Adrenal gland (tissue), 12 donors: ENCODE measurements around the gene FOXP3. TPM values are rescaled to one million over a fixed set of nuclear protein-coding genes. Genes with fewer than 3 reads are reported as not detected.

ENCODE experiments used
- DNase-seq, 7 donors: peaks; one replicate each; pipeline ENCODE4 v3.0.0-alpha.2; 2019 to 2020
- H3K27ac ChIP-seq, 5 donors: fragments of 200-600 bp; sonication (generic) in 4 of 5; 1 replicate in 3 of 5; 2 replicates in 2 of 5; pipeline versions ENCODE4 v1.5.1 to v1.8.0; 2016 to 2020; ENCODE audit warnings: mild to moderate bottlenecking in 1 of 5
- H3K27me3 ChIP-seq: fragments of 200-600 bp; 2 replicates; pipeline ENCODE4 v1.8.0; 2021
- H3K36me3 ChIP-seq, 2 donors: fragments of 200-600 bp; replicated peaks in 1 of 2; 1 replicate in 1 of 2; 2 replicates in 1 of 2; pipeline versions ENCODE4 v1.5.1 to v1.8.0; 2018 to 2022
- H3K4me1 ChIP-seq, 2 donors: fragments of 200-600 bp; replicated peaks in 1 of 2; 1 replicate in 1 of 2; 2 replicates in 1 of 2; pipeline versions ENCODE4 v1.5.1 to v1.8.0; 2018 to 2021
- H3K4me3 ChIP-seq, 4 donors: fragments of 200-600 bp; sonication (generic) in 3 of 4; one replicate each; pipeline ENCODE4 v1.5.1; 2016 to 2018
- H3K9me3 ChIP-seq, 3 donors: fragments of 200-600 bp; sonication (generic) in 1 of 3; replicated peaks in 1 of 3; 1 replicate in 2 of 3; 2 replicates in 1 of 3; pipeline versions ENCODE4 v1.5.1 to v1.8.0; 2016 to 2021
- CTCF ChIP-seq, 6 experiments: fragments of 450-650 bp in 4 of 6; fragments of 200-600 bp in 2 of 6; sonication (generic) in 1 of 6; IDR thresholded peaks; 1 replicate in 5 of 6; 2 replicates in 1 of 6; pipeline versions ENCODE4 v1.5.1 to v1.8.0; 2016 to 2021; ENCODE audit warnings: antibody characterized with exemption in 6 of 6, mild to moderate bottlenecking in 2 of 6, moderate library complexity in 1 of 6
- POLR2A ChIP-seq, 2 donors: fragments of 450-650 bp; IDR thresholded peaks; one replicate each; pipeline ENCODE4 v1.6.1; 2017; ENCODE audit warnings: antibody characterized with exemption in 2 of 2, mild to moderate bottlenecking in 2 of 2, moderate library complexity in 1 of 2
- WGBS, 4 donors: extraction: QIAGEN DNeasy Blood & Tissue Kit in 2 of 4; methylation state at CpG; one replicate each; pipeline versions ENCODE4 v1.1.5 to v1.1.7; 2013 to 2017; 5-methylcytosine and 5-hydroxymethylcytosine counted together
- intact Hi-C, 2 donors: fragments of 100-400 bp; cut with DNase I; formaldehyde crosslinking; loops; one replicate each; pipeline versions ENCODE4 v1.14.1 to v1.15.0; 2022 to 2023
- polyA plus RNA-seq, 3 donors: library from polyadenylated mRNA; stranded (reverse); fragments of 200-250 nt in 2 of 3; fragments of 350-450 nt in 1 of 3; fragmentation: Illumina TruSeq in 1 of 3; extraction: RNeasy Lipid Tissue Mini Kit (QIAGEN cat#74804) in 1 of 3; gene quantifications; one replicate each; pipeline ENCODE4 v1.2.3, GENCODE V29; 2013 to 2014
- total RNA-seq, 9 donors: library from RNA; depleted of rRNA in 4 of 9; stranded (reverse); fragments of >200 nt in 4 of 9; fragments of 120-200 nt in 1 of 9; fragmentation: NEBNext Ultra II Directional in 1 of 9; extraction: Animal tissue kit (Norgen Biotek cat#: 25700) in 1 of 9; gene quantifications; one replicate each; pipeline versions ENCODE4 v1.1.0 to v1.2.4, GENCODE V29; 2013 to 2023
- donor health status: healthy with polysubstance abuse.
- donor health status: Bipolar disorder and iron deficiency.
- donor health status: DM: yes; HTN: yes; CAD: no.
- donor health status: DM: no; HTN: no; CAD: no.
- donor health status: DM: no; HTN: no; CAD: no.
- donor health status: DM: yes; HTN: yes; CAD: no.

The FOXP3 gene
- total and polyA plus RNA-seq, 12 donors, result 0.14 to 0.53 (median 0.26) TPM; not detected in 4

- intact Hi-C loops, result no loop called here
- H3K4me1 ChIP-seq, result no peaks in the 10 kb centered on the region
- H3K27ac ChIP-seq, result no peak overlapping the region
- H3K4me3 ChIP-seq, result no peak overlapping the region
- H3K9me3 ChIP-seq, result no peaks in the 10 kb centered on the region
- no peaks in the 10 kb centered on the region for H3K36me3 ChIP-seq
- no peaks in the 10 kb centered on the region for H3K27me3 ChIP-seq
- DNase-seq, result no peak
- WGBS, 4 donors, result 51 to 78% (median 75%) methylated on average over 1 to 4 of the region's 4 CpGs; no CpG with 5 or more reads in 1 of the 4 donors
- no peak for TF ChIP-seq CTCF (IDR thresholded peaks at IDR 0.05)
- no peak for TF ChIP-seq POLR2A (IDR thresholded peaks at IDR 0.05)
These were observed 22.1 kb upstream of the FOXP3 start for GRCh38 chrX:49286581-49286980.

GRCh38 chrX:49286136-49286535 lies 21.6 kb upstream of the FOXP3 start:
- no peak overlapping the region for H3K4me3 ChIP-seq
- TF ChIP-seq CTCF (IDR thresholded peaks at IDR 0.05) (no peak), POLR2A (IDR thresholded peaks at IDR 0.05) (no peak)
- intact Hi-C loops, result no loop called here
- no peak for DNase-seq
- no peaks in the 10 kb centered on the region for H3K4me1 ChIP-seq
- 89 to 94% methylated on average over 18 of the region's 18 CpGs; no CpG with 5 or more reads in 2 of the 4 donors for WGBS, 4 donors
- H3K36me3 ChIP-seq, result no peaks in the 10 kb centered on the region
- no peaks in the 10 kb centered on the region for H3K9me3 ChIP-seq
- H3K27me3 ChIP-seq, result no peaks in the 10 kb centered on the region
- no peak overlapping the region for H3K27ac ChIP-seq

- 80 to 97% (median 90%) methylated on average over 3 of the region's 3 CpGs for WGBS, 4 donors
- DNase-seq, result no peak
- intact Hi-C loops, result no loop called here
- Histone ChIP-seq H3K9me3 (no peaks in the 10 kb centered on the region), H3K4me1 (no peaks in the 10 kb centered on the region), H3K4me3 (no peak overlapping the region), H3K27ac (no peak overlapping the region), H3K36me3 (no peaks in the 10 kb centered on the region), H3K27me3 (no peaks in the 10 kb centered on the region)
- no peak for TF ChIP-seq POLR2A (IDR thresholded peaks at IDR 0.05)
- TF ChIP-seq CTCF (IDR thresholded peaks at IDR 0.05), result no peak
These were observed 19.7 kb upstream of the FOXP3 start for GRCh38 chrX:49284212-49284611.

- TF ChIP-seq CTCF (IDR thresholded peaks at IDR 0.05) (peak in 3 of 6 experiments; percentile 16 to 25 (median 18)), POLR2A (IDR thresholded peaks at IDR 0.05) (no peak)
- intact Hi-C loops, result no loop called here
- no peak overlapping the region for H3K4me3 ChIP-seq
- H3K9me3 ChIP-seq, result no peaks in the 10 kb centered on the region
- no peaks in the 10 kb centered on the region for H3K36me3 ChIP-seq
- H3K27me3 ChIP-seq, result no peaks in the 10 kb centered on the region
- no peak overlapping the region for H3K27ac ChIP-seq
- no peaks in the 10 kb centered on the region for H3K4me1 ChIP-seq
- DNase-seq, result peak in 1 of 7 donors; percentile 58
- 38 to 64% (median 49%) methylated on average over 11 of the region's 11 CpGs for WGBS, 4 donors
These were observed 18.1 kb upstream of the FOXP3 start for GRCh38 chrX:49282647-49283011.
